ENCODE results near the gene FAM124A.

The FAM124A gene

DNA sequence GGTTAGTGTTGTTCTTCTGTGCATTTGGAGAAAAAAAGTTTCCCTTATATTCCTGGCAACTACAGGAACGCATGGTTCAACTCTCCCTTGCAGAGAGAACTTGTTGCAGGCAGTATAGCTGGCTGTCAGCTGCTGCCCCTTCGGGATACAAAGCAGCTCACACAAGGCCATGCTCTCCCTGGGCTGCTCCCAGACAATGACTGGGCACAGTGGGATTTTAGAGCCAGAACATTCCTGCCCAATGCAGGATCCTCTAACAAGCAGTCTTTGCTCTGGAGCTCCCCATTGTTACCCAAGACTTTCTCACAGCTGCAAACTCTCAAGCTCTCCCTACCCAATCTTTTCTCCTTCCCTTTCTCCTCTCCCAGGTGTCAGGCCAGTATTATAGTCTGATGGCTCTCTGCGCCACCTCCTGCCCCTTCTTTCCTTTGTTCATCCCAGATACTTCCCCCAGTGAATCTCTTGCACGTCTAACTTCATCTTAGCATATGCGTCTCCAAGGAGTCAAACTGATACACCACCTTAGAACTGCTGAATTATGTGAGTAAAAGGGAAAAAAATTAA, 89.8 kb downstream of the FAM124A start:
- no peak for DNase-seq

DNA sequence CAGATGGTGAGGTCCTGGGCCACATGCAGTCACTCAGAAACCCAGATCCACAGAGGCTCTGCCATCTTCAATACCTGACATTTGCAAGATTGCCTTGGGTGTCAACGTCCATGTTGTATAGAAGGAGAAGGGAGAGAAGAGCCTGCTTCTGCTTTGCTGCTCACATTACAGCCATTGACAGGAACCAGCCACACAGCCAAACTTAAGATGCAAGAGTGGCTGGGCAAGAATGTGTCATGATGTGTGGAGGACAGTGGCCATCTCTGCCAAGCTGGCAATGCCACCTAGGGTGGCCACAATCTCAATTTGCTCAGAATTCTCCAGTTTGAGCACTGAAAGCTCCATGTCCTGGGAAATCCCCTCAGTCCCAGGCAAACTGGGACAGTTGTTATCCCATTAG, 91.4 kb downstream of the FAM124A start:
- no peak for DNase-seq

DNA sequence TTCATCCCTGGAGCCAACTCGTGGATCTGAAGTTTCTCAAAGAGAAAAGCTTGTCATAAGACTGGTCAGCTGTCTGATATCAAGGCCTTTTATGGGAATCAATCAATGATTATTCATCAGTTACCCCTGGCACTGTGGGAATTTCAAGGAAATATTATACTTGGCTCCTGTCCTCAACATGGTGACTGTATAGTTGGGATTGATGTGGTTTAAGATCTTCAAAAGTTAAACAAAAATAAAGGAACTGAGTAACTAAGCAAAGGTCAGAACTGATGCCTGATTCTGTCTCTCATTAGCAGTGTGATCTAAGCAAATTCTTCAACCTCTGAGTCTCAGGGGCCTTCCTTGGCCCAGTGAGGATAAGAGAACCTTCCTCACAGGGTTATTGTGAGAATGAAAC, 95.1 kb downstream of the FAM124A start:
- DNase-seq: no peak

DNA sequence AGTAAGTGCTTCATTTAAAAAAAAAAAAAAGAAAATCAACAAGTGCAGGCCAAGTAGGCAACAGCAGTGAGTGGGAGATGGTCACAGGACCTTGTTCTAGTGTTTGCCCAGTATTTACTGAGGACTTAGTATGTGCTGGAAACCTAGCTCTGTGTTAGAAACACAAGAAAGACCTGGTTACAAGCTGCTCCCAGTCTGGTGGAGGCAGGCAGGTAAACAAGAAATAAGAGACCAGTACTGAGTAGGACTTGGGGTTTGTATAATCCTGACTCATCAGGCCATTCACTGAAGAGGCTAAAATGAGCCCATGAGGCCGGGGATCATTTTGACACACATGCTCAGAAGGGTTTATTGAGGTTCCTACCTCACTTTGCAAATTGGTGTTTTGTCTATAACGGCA, 95.8 kb downstream of the FAM124A start:
- DNase-seq: no peak

DNA sequence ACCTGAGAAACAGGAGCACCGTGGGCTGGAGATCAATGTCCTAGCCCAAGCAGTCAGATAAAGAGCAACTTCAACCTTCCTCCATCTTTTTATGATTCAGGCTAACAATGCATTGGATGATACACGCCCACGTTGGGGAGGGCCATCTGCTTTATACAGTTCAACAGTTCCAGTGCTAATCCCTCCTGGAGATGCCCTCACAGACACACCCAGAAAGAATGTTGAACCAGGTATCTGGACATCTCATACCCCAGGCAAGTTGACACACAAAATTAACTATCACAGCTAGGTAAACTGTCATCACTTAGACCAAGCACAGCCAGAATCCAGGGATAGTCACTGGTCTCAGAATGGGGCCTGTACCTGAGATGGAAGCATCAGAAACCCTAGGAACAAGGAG, 96.7 kb downstream of the FAM124A start:
- DNase-seq: no peak

DNA sequence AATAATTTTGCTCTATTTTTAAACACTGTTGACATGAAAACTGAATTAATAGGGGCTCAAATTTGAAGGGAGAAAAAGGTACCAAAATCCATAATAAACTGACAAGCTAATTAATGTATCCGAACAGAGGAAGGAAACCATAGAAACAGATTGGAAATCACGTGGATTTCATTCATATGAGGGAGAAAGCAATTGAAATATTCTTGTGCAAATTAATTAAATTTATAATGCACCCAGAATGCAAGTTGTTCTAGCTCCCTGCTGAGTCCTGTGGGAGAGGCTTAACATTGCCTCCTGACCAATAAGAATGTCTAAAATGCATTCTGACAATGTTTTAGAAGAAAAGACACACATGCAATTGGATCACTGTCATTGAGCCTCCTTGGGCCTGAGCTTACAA, 99.6 kb downstream of the FAM124A start:
- no peak for DNase-seq

DNA sequence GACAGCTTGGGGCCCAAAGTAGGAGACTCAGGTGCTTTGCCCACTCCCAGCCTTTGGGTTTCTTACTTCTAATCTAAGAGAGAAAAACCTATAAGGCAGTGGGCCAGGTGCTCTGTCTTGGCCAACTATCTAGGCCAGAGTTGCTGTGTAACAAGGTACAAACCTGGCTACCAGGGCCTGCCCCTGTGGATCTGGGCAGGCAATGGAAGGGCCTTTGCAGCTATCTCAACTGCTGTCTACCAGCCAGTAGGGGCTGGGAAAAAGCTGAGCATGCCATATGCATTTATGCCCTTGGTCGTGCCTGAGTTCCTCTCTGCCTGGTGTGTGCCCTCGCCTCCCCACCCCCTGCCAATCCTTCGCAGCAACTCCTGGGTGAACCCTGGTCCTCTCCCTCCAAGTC, 100.6 kb downstream of the FAM124A start:
- DNase-seq: no peak

DNA sequence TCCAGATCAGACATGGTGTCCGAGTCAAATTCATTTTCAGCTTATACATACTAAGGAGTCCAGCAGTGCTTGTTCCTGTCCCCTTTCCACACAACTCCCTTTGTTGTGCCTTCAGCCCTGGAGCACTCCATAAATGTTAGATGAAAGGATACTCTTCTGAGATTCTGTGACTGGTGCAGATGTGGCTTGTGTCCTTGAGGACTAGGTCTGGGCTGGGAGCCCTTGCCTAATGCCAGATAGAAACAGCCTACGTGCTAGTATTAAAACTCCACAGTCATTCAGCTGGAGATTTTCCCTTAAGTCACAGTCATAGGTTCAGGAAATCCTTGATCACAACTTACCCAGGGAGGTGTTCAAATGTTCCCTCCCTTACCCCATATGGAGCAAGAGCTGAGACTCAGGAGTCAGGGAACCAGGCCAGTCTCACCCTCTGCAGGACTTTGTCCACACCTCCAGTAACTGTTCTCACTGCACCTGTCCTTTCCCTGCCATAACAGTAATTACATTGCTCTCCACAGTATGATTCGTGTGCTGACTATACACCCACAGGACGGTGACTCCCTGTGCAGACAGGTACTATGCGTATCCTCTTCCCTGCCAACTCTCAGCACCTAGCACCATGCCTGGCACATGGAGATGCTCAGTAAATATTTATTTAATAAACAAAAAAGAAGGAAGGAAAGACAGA, 101.8 kb downstream of the FAM124A start:
- DNase-seq: no peak

DNA sequence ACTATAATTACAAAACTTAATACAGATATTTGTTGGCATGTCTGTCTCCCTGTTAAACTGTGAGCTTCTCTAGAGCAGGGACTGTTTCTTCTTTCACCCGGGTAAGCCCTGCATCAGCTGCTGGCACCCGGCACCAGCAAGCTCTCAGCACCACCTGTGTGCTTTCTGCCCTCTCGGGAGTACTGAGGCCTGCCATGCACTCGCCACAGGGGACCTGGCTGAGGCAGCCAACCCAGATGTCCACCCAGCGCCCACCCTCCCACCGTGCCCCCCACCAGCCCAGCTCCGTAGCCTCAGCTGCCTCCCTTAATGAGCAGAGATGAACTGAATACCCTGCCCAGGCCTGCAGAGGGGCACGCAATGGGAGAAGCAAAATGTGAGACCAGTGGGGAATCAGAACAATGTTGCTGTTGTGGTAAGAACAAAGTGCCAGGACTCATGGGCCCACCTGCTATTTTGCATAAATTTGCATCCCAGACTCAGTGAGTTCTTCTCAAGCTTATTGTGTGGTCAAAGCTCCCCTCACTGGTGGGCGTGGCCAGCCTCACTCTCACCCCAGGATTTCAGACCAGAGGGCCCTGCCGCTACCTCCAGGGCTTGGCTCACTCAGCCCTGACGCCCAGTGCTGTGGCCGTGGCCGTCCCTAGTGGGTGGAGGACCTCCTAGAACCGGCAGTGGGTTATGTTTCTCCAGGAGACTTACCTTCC, 102.7 kb downstream of the FAM124A start:
- DNase-seq: no peak

DNA sequence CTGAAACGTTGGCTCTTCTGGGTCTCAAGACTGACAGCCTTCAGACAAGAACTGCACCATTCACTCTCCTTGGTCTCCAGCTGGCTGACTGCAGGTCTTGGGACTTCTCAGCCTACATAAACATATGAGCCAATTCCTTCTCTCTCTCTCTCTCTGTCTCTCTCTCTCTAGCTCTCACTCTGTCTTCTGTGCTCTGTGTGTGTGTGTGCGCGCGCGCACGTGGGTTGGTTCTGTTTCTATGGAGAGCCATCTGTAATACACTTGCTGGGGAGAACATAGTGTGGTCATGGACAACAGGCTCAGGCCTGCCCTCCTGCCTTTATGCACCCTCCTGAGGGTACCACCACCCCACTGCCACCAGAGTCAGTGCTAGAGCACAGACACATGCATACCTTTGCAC, 103.6 kb downstream of the FAM124A start:
- no peak for DNase-seq

DNA sequence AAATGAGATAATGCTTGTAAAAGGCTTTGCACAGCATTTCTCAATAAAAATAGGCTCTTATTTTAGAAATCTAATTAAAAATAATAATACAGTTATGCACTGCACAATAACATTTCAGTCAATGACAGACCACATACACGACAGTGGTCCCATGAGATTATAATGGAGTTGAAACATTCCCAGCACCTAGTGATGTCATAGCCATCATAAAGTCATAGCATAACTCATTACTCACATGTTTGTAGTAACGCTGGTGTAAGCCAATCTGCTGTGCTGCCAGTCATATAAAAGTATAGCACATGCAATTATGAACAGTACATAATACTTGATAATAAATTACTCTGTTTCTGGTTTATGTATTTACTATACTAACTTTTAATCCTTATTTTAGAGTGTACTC, 104.6 kb downstream of the FAM124A start:
- no peak for DNase-seq

DNA sequence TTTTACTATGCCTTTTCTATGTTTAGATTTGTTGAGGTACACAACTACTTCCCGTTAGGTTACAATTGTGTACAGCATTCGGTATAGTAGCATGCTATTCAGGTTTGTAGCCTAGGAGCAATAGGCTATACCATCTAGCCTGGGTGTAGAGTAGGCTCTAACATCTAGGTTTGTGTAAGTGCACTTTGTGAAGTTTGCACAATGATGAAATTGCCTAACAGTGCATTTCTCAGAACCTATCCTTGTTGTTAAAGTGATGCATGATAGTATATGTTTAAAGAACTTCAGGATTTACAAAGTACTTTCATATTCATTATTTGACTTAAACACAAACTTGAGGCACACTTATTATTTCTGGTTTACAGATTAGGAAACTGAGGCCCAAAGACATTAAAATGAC, 105.8 kb downstream of the FAM124A start:
- DNase-seq: no peak

DNA sequence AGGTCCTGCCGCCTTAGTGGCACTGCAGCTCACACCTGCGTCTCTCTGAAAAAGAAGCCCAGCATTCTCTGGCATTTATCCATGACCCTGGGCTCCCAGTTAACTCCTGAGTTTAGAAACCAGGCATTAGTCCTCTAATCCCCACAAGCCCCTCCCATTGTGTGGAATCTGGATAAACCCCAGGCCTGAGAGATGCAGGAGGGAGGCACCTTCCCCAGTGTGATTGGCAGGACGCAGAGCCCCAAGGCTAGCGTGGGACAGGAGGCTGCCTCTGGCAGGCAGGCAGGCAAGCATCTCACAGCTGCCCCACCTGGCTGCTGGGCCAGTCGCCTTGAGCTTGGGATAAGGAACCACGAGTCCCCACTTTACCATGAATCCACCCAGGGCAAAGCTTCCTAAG, 106.3 kb downstream of the FAM124A start:
- DNase-seq: no peak

DNA sequence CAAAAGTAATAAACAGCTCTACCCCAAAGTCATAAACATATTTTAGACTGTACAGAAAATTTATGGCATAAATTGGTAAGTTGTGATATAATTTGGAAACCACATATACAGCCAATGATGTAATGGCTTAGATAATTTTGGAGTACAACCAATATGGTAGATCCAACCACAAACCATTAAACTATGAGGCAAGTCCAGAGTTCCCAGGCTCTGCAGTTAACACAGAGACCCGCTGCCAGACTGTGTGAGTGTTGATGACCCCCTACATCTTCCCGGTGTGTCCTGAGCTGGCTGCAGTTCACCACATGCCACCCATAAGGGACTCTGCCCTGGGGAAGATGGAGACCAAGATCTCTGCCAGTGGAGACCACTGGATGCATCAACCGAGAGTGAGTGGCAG, 107.4 kb downstream of the FAM124A start:
- no peak for DNase-seq

DNA sequence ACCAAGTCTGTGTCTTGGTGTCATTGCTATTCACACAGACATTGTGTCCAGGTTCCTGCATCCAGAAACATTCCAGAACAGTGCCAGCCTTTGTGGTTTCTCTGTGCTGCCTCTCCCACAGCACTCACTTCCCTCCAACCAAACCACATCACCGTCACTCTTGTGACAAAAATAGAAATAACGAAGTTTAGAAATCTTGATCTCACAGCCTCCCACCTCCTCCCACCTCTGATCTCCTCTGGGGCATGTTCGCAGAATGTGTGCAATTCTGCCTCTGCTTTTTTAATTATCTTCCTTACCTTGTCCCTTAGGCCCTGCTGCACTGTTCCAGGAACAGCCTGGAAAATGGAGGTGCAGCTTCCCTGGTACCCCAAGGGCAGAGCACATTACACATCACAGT, 108.6 kb downstream of the FAM124A start:
- DNase-seq: peak; percentile 31

DNA sequence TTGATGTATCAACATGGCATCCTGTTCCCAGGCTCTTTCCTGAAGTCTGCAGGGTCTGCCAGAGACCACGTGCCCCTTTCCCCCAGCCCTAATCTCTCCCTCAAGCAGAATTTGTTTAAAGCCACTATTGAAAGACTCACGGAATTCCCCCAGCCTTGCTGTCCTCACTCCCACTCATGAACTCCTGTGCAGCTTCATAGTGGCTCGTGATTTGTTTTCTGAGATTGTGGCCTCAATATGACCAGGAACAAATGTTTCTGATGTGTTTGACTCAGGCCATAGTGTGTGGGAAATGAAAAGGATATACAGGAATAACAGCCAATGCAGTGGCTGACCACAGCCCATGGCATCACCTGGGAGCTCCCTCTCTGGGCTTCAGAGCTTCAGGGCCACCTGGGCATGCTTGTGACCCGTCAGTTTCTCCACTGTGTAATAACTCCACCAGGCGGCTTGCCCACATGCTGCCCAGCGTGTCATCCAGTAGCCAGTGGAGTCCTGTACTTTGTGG, 109.2 kb downstream of the FAM124A start:
- DNase-seq: no peak

DNA sequence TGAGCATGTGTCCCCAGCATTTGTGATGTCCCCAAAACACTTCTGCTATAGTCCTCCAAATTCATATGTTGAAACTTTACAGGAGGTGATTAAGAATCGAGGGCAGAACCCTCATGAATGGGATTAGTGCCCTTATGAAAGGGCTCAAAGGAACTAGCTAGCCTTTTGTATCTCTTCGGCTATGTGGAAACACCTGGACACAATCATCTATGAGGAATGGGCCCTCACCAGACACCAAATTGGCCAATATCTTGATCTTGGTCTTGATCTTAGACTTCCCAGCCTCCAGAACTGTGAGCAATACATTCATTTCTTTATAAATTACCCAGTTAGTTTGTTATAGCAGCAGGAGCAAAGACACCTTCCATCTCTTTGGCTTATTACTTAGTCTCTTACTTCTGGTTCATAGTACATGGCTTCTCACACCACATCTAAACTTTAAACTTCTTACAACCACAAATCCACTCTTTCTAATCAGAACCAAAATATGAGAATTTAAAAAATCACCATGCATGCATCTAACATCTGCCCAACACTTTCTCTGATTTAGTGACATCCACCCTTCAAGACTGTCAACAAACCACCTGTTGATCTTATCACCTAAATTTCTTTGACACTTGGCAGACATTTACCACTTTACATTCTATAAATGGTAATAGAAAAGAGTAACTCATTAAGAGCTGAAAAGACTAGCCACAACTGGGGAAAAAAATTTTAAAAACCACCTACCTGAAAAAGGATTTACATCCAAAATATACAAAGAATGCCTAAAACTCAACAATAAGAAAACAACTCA, 110.6 kb downstream of the FAM124A start:
- DNase-seq: no peak

DNA sequence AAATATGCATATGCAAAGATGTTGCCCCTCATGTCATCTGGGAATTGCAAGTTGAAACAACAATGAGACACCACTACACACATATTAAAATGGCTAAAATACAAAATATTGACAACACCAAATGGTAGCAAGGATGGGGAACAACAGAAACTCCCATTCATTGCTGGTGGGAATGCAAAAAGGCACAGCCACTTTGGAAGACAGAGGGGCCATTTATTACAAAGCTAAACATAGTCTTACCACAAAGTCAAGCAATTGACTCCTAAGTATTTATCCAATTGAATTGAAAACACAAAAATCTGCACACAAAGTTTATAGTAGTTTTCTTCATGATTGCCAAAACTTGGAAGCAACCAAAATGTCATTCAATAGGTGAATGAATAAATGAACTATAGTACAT, 111.2 kb downstream of the FAM124A start:
- no peak for DNase-seq

DNA sequence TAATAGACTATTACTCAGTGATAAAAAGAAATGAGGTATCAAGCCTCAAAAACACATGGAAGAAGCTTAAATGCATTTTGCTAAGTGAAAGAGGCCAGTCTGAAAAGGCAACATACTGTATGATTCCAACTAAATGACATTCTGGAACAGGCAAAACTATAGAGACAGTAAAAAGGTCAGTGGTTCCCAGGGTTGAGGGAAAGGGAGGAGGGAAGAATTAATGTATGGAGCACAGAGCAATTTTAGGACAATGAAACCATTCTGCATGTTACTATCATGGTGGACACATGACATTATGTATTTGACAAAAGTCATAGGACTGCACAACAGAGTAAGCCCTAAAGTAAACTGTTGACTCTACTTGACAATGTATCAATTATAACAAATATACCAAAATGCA, 111.6 kb downstream of the FAM124A start:
- no peak for DNase-seq

Measured in hematopoietic multipotent progenitor cell treated with erythropoietin and hydrocortisone succinate and interleukin-3 and kit ligand, for 8 days (in vitro differentiated cells).